ACC112 (cell line): ENCODE data around the gene HES2.
"Not testable (repeated sequence)": the region's sequence is repeated elsewhere in the genome, so short reads cannot be mapped to it uniquely, and the experiment has no call there.

Experiments
- H2AFZ ChIP-seq: fragments of 200-600 bp; sonication (generic); one replicate; pipeline ENCODE4 v1.6.0; 2017; ENCODE audit warnings: antibody characterized with exemption, low read length; ENCODE audit not compliant: unreplicated experiment
- H3K27ac ChIP-seq: fragments of 200-600 bp; sonication (generic); 2 replicates; pipeline ENCODE4 v1.5.1; 2014; ENCODE audit warnings: low read depth, mild to moderate bottlenecking, antibody characterized with exemption, low read length, moderate library complexity
- H3K27me3 ChIP-seq: fragments of 200-600 bp; sonication (generic); 2 replicates; pipeline ENCODE4 v1.6.1; 2014; ENCODE audit warnings: mild to moderate bottlenecking, antibody characterized with exemption, low read length, moderate library complexity, mixed read lengths; ENCODE audit not compliant: insufficient read depth
- H3K36me3 ChIP-seq: fragments of 200-600 bp; sonication (generic); 2 replicates; pipeline ENCODE4 v1.6.1; 2016; ENCODE audit warnings: mild to moderate bottlenecking, antibody characterized with exemption, low read length, moderate library complexity, mixed read lengths; ENCODE audit not compliant: insufficient read depth
- H3K4me1 ChIP-seq: fragments of 200-600 bp; sonication (generic); one replicate; pipeline ENCODE4 v1.6.1; 2016; ENCODE audit warnings: low read length, mixed read lengths; ENCODE audit not compliant: insufficient read depth, unreplicated experiment, control insufficient read depth
- H3K4me3 ChIP-seq: fragments of 200-600 bp; sonication (generic); 2 replicates; pipeline ENCODE4 v1.5.1; 2014; ENCODE audit warnings: mild to moderate bottlenecking, low read depth, low read length
- H3K79me2 ChIP-seq: fragments of 200-600 bp; sonication (generic); one replicate; pipeline ENCODE4 v1.6.0; 2016; ENCODE audit warnings: low read length; ENCODE audit not compliant: control insufficient read depth, unreplicated experiment, insufficient read depth

Gene HES2

GRCh38 chr1:6453895-6454855 lies 34.5 kb upstream of the HES2 start:
- H3K4me1 ChIP-seq, H3K36me3 ChIP-seq, H2AFZ ChIP-seq, H3K27ac ChIP-seq, H3K79me2 ChIP-seq: not testable (repeated sequence)
- Histone ChIP-seq H3K4me3 (0 out of 2 replicates have a peak overlapping the region, but pooled peaks have one; percentile 21), H3K27me3 (peaks cover 46% of the 10 kb centered on the region)

- H2AFZ ChIP-seq = no peak overlapping the region
- H3K4me1 ChIP-seq = no peaks in the 10 kb centered on the region
- H3K79me2 ChIP-seq = no peaks in the 10 kb centered on the region
- H3K27ac ChIP-seq = no peak overlapping the region
- no peak overlapping the region for H3K4me3 ChIP-seq
- H3K27me3 ChIP-seq = peaks cover 72% of the 10 kb centered on the region
- no peaks in the 10 kb centered on the region for H3K36me3 ChIP-seq
These were observed 31.2 kb upstream of the HES2 start for GRCh38 chr1:6450943-6451373.

- H3K27me3 ChIP-seq = peaks cover 69% of the 10 kb centered on the region
- not testable (repeated sequence) for H3K36me3 ChIP-seq, H3K79me2 ChIP-seq, H3K4me3 ChIP-seq, H2AFZ ChIP-seq, H3K27ac ChIP-seq, H3K4me1 ChIP-seq
These were observed 30.8 kb upstream of the HES2 start for GRCh38 chr1:6450486-6450885.

DNA sequence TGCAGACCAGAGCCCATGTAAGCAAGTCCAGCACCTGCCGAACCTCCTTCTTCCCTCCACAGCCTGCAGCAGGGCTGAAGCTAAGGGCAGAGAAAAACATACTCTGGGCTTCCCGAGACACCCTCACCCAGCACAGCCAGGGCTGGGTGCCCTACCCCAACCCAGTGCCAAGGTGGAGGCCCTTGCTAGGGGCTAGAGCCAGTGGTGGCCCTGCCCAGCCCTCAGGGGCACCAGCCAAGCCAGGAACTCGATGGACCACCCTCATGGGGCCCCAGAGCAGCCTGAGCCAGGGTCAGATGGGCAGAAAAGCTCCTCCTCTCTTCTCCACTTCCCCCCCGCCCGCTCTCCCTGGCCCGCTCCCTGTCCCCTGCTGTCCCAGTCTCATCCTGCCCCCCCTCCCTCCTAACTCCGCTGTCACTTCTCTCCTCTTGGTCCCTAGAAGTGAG lies 30.3 kb upstream of the HES2 start:
- H3K27ac ChIP-seq = no peak overlapping the region
- H3K27me3 ChIP-seq = peaks cover 67% of the 10 kb centered on the region
- H3K4me3 ChIP-seq = no peak overlapping the region
- H2AFZ ChIP-seq = no peak overlapping the region
- H3K36me3 ChIP-seq = no peaks in the 10 kb centered on the region
- H3K79me2 ChIP-seq = no peaks in the 10 kb centered on the region
- no peaks in the 10 kb centered on the region for H3K4me1 ChIP-seq

GRCh38 chr1:6448749-6449631 lies 29.3 kb upstream of the HES2 start:
- H3K4me1 ChIP-seq = no peaks in the 10 kb centered on the region

GRCh38 chr1:6447818-6448748 lies 28.4 kb upstream of the HES2 start:
- H3K4me3 ChIP-seq = no peak overlapping the region
- H2AFZ ChIP-seq = no peak overlapping the region
- no peaks in the 10 kb centered on the region for H3K4me1 ChIP-seq
- H3K27me3 ChIP-seq = peaks cover 57% of the 10 kb centered on the region
- H3K79me2 ChIP-seq = no peaks in the 10 kb centered on the region
- H3K36me3 ChIP-seq = no peaks in the 10 kb centered on the region
- no peak overlapping the region for H3K27ac ChIP-seq

More at GRCh38 chr1:6448749-6449631, 29.3 kb upstream of the HES2 start:
- Histone ChIP-seq H3K79me2 (no peaks in the 10 kb centered on the region), H3K27me3 (peaks cover 62% of the 10 kb centered on the region), H3K36me3 (no peaks in the 10 kb centered on the region), H3K27ac (no peak overlapping the region), H3K4me3 (no peak overlapping the region), H2AFZ (no peak overlapping the region)

GRCh38 chr1:6447016-6447817 lies 27.5 kb upstream of the HES2 start:
- Histone ChIP-seq H3K4me1 (no peaks in the 10 kb centered on the region), H3K4me3 (no peak overlapping the region), H2AFZ (no peak overlapping the region), H3K79me2 (no peaks in the 10 kb centered on the region), H3K27ac (no peak overlapping the region), H3K36me3 (no peaks in the 10 kb centered on the region), H3K27me3 (peaks cover 51% of the 10 kb centered on the region)

DNA sequence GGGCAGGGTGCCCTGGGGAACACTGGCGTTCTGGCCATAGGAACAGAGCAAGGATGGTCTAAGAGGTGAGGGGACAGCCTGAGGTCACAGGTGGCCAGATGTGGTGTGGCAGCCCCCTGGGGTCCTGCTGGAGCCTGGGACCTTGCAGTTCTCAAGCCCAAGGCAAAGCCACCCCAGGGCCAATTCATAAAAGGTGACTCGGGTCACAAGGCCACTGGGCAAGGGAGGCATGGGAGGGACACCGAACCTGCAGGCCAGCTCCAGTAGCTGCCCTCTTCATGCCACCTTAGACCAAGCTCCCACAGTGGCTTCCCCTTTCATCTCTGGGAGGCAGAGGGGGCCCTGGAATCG lies 26.9 kb upstream of the HES2 start:
- Histone ChIP-seq H3K36me3 (no peaks in the 10 kb centered on the region), H3K27me3 (peaks cover 54% of the 10 kb centered on the region), H3K27ac (no peak overlapping the region), H3K4me1 (no peaks in the 10 kb centered on the region), H3K4me3 (no peak overlapping the region), H3K79me2 (no peaks in the 10 kb centered on the region), H2AFZ (no peak overlapping the region)

DNA sequence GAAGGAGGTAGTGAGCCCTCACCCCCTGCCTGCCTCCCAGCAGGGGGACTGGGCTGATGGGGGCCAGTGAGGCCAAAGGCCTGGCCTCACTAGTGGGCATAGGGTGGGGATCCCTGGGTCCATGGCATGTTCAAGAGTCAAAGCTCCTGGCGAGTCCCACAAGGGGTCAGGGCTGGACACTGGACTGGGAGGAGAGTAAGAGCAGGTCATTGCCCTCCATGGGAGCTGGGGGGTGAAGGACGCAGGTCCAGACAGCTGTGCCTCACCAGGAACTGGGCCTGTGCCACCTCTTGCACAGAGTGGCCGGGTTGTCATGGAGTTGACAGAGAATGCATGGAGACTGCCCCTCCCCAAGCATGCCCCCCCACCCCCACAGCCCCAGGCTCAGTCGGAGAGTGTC lies 26.2 kb upstream of the HES2 start:
- not testable (repeated sequence) for H3K4me3 ChIP-seq, H3K4me1 ChIP-seq
- peaks cover 55% of the 10 kb centered on the region for H3K27me3 ChIP-seq

More for the DNA sequence above, 26.2 kb upstream of the HES2 start:
- not testable (repeated sequence) for H3K79me2 ChIP-seq, H2AFZ ChIP-seq, H3K36me3 ChIP-seq, H3K27ac ChIP-seq
